Adipocyte (in vitro differentiated cells): ENCODE measurements around the gene CNDP2.
"Not testable (repeated sequence)": the region's sequence is repeated elsewhere in the genome, so short reads cannot be mapped to it uniquely, and the experiment has no call there.

Experiments
- DNase-seq: peaks from one replicate; pipeline ENCODE4 v3.0.0-alpha.2; 2015; ENCODE audit warnings: low read depth
- H3K27me3 ChIP-seq: replicated peaks from 2 replicates; pipeline ENCODE4 v1.7.0; 2013; ENCODE audit warnings: mild to moderate bottlenecking, low read length, moderate library complexity; ENCODE audit not compliant: control insufficient read depth, insufficient read depth
- H3K36me3 ChIP-seq: 2 replicates; pipeline ENCODE4 v1.7.0; 2013; ENCODE audit warnings: low read length, mild to moderate bottlenecking, moderate library complexity; ENCODE audit not compliant: control insufficient read depth, insufficient read depth, severe bottlenecking
- H3K4me1 ChIP-seq: 2 replicates; pipeline ENCODE4 v1.7.0; 2013; ENCODE audit warnings: mild to moderate bottlenecking, low read length, moderate library complexity; ENCODE audit not compliant: control insufficient read depth, insufficient read depth
- H3K4me3 ChIP-seq: 2 replicates; pipeline ENCODE4 v1.7.0; 2013; ENCODE audit warnings: mild to moderate bottlenecking, low read length, moderate library complexity
- H3K9ac ChIP-seq: 2 replicates; pipeline ENCODE4 v1.7.0; 2013; ENCODE audit warnings: mild to moderate bottlenecking, low read length, moderate library complexity
- H3K9me3 ChIP-seq: 2 replicates; pipeline ENCODE4 v1.7.0; 2013; ENCODE audit warnings: mild to moderate bottlenecking, low read length, moderate library complexity; ENCODE audit not compliant: control insufficient read depth

CNDP2 gene

GRCh38 chr18:74565164-74565563, 69.0 kb downstream of the CNDP2 start:
- H3K36me3 ChIP-seq, H3K9ac ChIP-seq, H3K4me1 ChIP-seq, H3K4me3 ChIP-seq, H3K9me3 ChIP-seq, DNase-seq: not testable (repeated sequence)
- peaks cover 11% of the 10 kb centered on the region for H3K27me3 ChIP-seq

- not testable (repeated sequence) for H3K4me1 ChIP-seq, DNase-seq, H3K4me3 ChIP-seq, H3K36me3 ChIP-seq, H3K9ac ChIP-seq, H3K9me3 ChIP-seq
- H3K27me3 ChIP-seq = peaks cover 14% of the 10 kb centered on the region
These were observed 69.8 kb downstream of the CNDP2 start for GRCh38 chr18:74565993-74566392.

GRCh38 chr18:74567822-74568221, 71.7 kb downstream of the CNDP2 start:
- no peaks in the 10 kb centered on the region for H3K4me1 ChIP-seq

GRCh38 chr18:74569401-74569800, 73.2 kb downstream of the CNDP2 start:
- no peaks in the 10 kb centered on the region for H3K36me3 ChIP-seq
- no peak for DNase-seq
- no peaks in the 10 kb centered on the region for H3K9me3 ChIP-seq
- no peak overlapping the region for H3K4me3 ChIP-seq
- H3K9ac ChIP-seq = no peak overlapping the region
- H3K27me3 ChIP-seq = peaks cover 15% of the 10 kb centered on the region
- no peaks in the 10 kb centered on the region for H3K4me1 ChIP-seq

More at GRCh38 chr18:74567822-74568221, 71.7 kb downstream of the CNDP2 start:
- DNase-seq = no peak
- H3K27me3 ChIP-seq = peaks cover 14% of the 10 kb centered on the region
- no peaks in the 10 kb centered on the region for H3K9me3 ChIP-seq
- H3K36me3 ChIP-seq = no peaks in the 10 kb centered on the region
- no peak overlapping the region for H3K9ac ChIP-seq
- no peak overlapping the region for H3K4me3 ChIP-seq

GRCh38 chr18:74570266-74570665, 74.1 kb downstream of the CNDP2 start:
- H3K9me3 ChIP-seq = no peaks in the 10 kb centered on the region
- DNase-seq = no peak
- no peaks in the 10 kb centered on the region for H3K36me3 ChIP-seq
- no peak overlapping the region for H3K9ac ChIP-seq
- H3K4me3 ChIP-seq = no peak overlapping the region
- H3K4me1 ChIP-seq = no peaks in the 10 kb centered on the region
- H3K27me3 ChIP-seq = peaks cover 10% of the 10 kb centered on the region

- H3K36me3 ChIP-seq = no peaks in the 10 kb centered on the region
- no peaks in the 10 kb centered on the region for H3K4me1 ChIP-seq
- no peak overlapping the region for H3K9ac ChIP-seq
- no peaks in the 10 kb centered on the region for H3K9me3 ChIP-seq
- peaks cover 18% of the 10 kb centered on the region for H3K27me3 ChIP-seq
- H3K4me3 ChIP-seq = no peak overlapping the region
- DNase-seq = no peak
These were observed 75.9 kb downstream of the CNDP2 start for GRCh38 chr18:74571895-74572680.

- no peak overlapping the region for H3K9ac ChIP-seq
- peaks cover 25% of the 10 kb centered on the region for H3K27me3 ChIP-seq
- no peaks in the 10 kb centered on the region for H3K36me3 ChIP-seq
- H3K4me3 ChIP-seq = no peak overlapping the region
- H3K9me3 ChIP-seq = no peaks in the 10 kb centered on the region
- no peak for DNase-seq
- no peaks in the 10 kb centered on the region for H3K4me1 ChIP-seq
These were observed 76.9 kb downstream of the CNDP2 start for GRCh38 chr18:74573053-74573452.
